IMR-90 (cell line): ENCODE measurements around the gene SDHB. TPM values are rescaled to one million over a fixed set of nuclear protein-coding genes. Genes with fewer than 3 reads are reported as not detected.
A peak's percentile ranks its signal among the peaks of the same experiment; 100 is the strongest.

ENCODE experiments used
- ATAC-seq: fragments of 200-7000 bp; cut with Tn5 transposase; 2 replicates; pipeline ENCODE4 v1.9.1; 2020; ENCODE audit warnings: low read depth, mild to moderate bottlenecking, moderate library complexity
- BruUV-seq: library from RNA; stranded (reverse); fragments of 400-500 nt; replicated peaks from 2 replicates; lab custom pipeline; 2021; lab: Mats Ljungman, UMichigan
- CTCF ChIA-PET: fragments of 300-600 bp; formaldehyde crosslinking; extraction: SDS; loops from one replicate; lab custom pipeline; 2021; ENCODE audit warnings: antibody characterized with exemption; lab: Yijun Ruan, JAX
- POLR2A ChIA-PET: fragments of 300-600 bp; sonication (Branson Sonifier 250); formaldehyde crosslinking; loops from one replicate; lab custom pipeline; 2022; ENCODE audit warnings: antibody characterized with exemption; ENCODE audit not compliant: unreplicated experiment; lab: Charles Lee
- DNase-seq: peaks from one replicate; pipeline ENCODE4 v3.0.0; 2013
- H2AFZ ChIP-seq: replicated peaks from 2 replicates; pipeline ENCODE3; 2013; ENCODE audit warnings: low read length, mild to moderate bottlenecking; ENCODE audit not compliant: poor library complexity
- H2AK5ac ChIP-seq: 2 replicates; pipeline ENCODE4 v1.6.1; 2013; ENCODE audit warnings: low read depth, low read length, inconsistent platforms
- H2AK9ac ChIP-seq: replicated peaks from 2 replicates; pipeline ENCODE3; 2013; ENCODE audit warnings: mild to moderate bottlenecking, low read depth, low read length, moderate library complexity; ENCODE audit not compliant: poor library complexity
- H2BK120ac ChIP-seq: 2 replicates; pipeline ENCODE4 v1.6.1; 2013; ENCODE audit warnings: low read depth, low read length, inconsistent platforms
- H2BK15ac ChIP-seq: 3 replicates; pipeline ENCODE4 v1.6.1; 2013; ENCODE audit warnings: low read depth, low read length, inconsistent platforms
- H2BK20ac ChIP-seq: 2 replicates; pipeline ENCODE4 v1.6.1; 2013; ENCODE audit warnings: low read depth, mild to moderate bottlenecking, inconsistent platforms, low read length, moderate library complexity
- H2BK5ac ChIP-seq: 2 replicates; pipeline ENCODE4 v1.6.1; 2013; ENCODE audit warnings: mild to moderate bottlenecking, low read depth, low read length, inconsistent platforms; ENCODE audit not compliant: poor library complexity, severe bottlenecking
- H3K14ac ChIP-seq: replicated peaks from 2 replicates; pipeline ENCODE4 v1.6.1; 2013; ENCODE audit warnings: low read depth, low read length, inconsistent platforms
- H3K18ac ChIP-seq: 2 replicates; pipeline ENCODE4 v1.6.1; 2013; ENCODE audit warnings: low read depth, low read length, control low read depth
- H3K23ac ChIP-seq: 2 replicates; pipeline ENCODE4 v1.6.1; 2013; ENCODE audit warnings: low read depth, low read length, inconsistent platforms
- H3K27ac ChIP-seq: 2 replicates; pipeline ENCODE4 v1.5.1; 2013; ENCODE audit warnings: mild to moderate bottlenecking, control low read depth, low read length; ENCODE audit not compliant: insufficient read depth
- H3K27me3 ChIP-seq: 2 replicates; pipeline ENCODE4 v1.6.1; 2013; ENCODE audit warnings: low read length; ENCODE audit not compliant: control insufficient read depth, insufficient read depth
- H3K36me3 ChIP-seq: 2 replicates; pipeline ENCODE4 v1.6.1; 2013; ENCODE audit warnings: low read length, mixed read lengths; ENCODE audit not compliant: control insufficient read depth, insufficient read depth
- H3K4ac ChIP-seq: 2 replicates; pipeline ENCODE4 v1.6.1; 2013; ENCODE audit warnings: low read depth, low read length, inconsistent platforms
- H3K4me1 ChIP-seq: 2 replicates; pipeline ENCODE4 v1.6.1; 2013; ENCODE audit warnings: low read length, mixed read lengths; ENCODE audit not compliant: control insufficient read depth, insufficient read depth
- H3K4me2 ChIP-seq: 2 replicates; pipeline ENCODE4 v1.6.1; 2013; ENCODE audit warnings: low read depth, mild to moderate bottlenecking, control low read depth, low read length, moderate library complexity
- H3K4me3 ChIP-seq: 2 replicates; pipeline ENCODE4 v1.5.1; 2013; ENCODE audit warnings: low read depth, mild to moderate bottlenecking, control low read depth, low read length, moderate library complexity; ENCODE audit not compliant: insufficient read depth
- H3K56ac ChIP-seq: 2 replicates; pipeline ENCODE4 v1.6.1; 2013; ENCODE audit warnings: low read length, inconsistent platforms; ENCODE audit not compliant: insufficient read depth; ENCODE audit errors: extremely low read depth
- H3K79me1 ChIP-seq, 2 experiments: 2 replicates each; pipeline ENCODE4 v1.6.1; 2013; ENCODE audit warnings: low read length in 2 of 2, inconsistent platforms in 1 of 2, low read depth in 1 of 2
- H3K9ac ChIP-seq: 2 replicates; pipeline ENCODE4 v1.6.1; 2013; ENCODE audit warnings: low read depth, low read length, control low read depth
- H3K9me1 ChIP-seq: 2 replicates; pipeline ENCODE4 v1.6.1; 2013; ENCODE audit warnings: low read length, inconsistent platforms; ENCODE audit not compliant: insufficient read depth
- H3K9me3 ChIP-seq: 2 replicates; pipeline ENCODE4 v1.6.1; 2013; ENCODE audit warnings: low read length; ENCODE audit not compliant: control insufficient read depth, insufficient read depth
- H4K20me1 ChIP-seq: 2 replicates; pipeline ENCODE4 v1.6.1; 2013; ENCODE audit warnings: low read length, inconsistent platforms; ENCODE audit not compliant: insufficient read depth
- H4K5ac ChIP-seq: 2 replicates; pipeline ENCODE4 v1.6.1; 2013; ENCODE audit warnings: mild to moderate bottlenecking, low read depth, low read length, control low read depth
- H4K8ac ChIP-seq, 2 experiments: 2 replicates each; pipeline ENCODE4 v1.6.1; 2013; ENCODE audit warnings: low read depth in 2 of 2, low read length in 2 of 2, control low read depth in 1 of 2, inconsistent platforms in 1 of 2
- H4K91ac ChIP-seq: 2 replicates; pipeline ENCODE4 v1.6.1; 2013; ENCODE audit warnings: low read depth, low read length, inconsistent platforms; ENCODE audit not compliant: insufficient read depth
- BHLHE40 ChIP-seq: fragments of 150-350 bp; IDR thresholded peaks from 2 replicates; pipeline ENCODE4 v1.6.1; 2016; ENCODE audit warnings: mild to moderate bottlenecking, low read depth, low read length
- RFX5 ChIP-seq: IDR thresholded peaks from 2 replicates; pipeline ENCODE4 v1.8.0; 2012; ENCODE audit warnings: low read depth, mild to moderate bottlenecking, low read length, moderate library complexity
- WGBS, 2 experiments: methylation state at CpG; one replicate each; pipeline versions ENCODE4 v1.1.5 to v1.1.7; 2013; ENCODE audit warnings: missing lambda C conversion rate in 2 of 2; ENCODE audit not compliant: insufficient read length in 1 of 2; ENCODE audit errors: extremely low coverage in 2 of 2; 5-methylcytosine and 5-hydroxymethylcytosine counted together
- dilution Hi-C: fragments of 300-500 bp; cut with HindIII; formaldehyde crosslinking; loops from one replicate; pipeline ENCODE4 v1.14.3; 2018; ENCODE audit warnings: low sequenced_read_pairs; ENCODE audit not compliant: unreplicated experiment
- in situ Hi-C: fragments of 300-500 bp; cut with MboI; formaldehyde crosslinking; loops from 3 replicates; pipeline ENCODE4 v1.14.3; 2019; ENCODE audit warnings: low sequenced_read_pairs, inconsistent platforms, mixed read lengths
- intact Hi-C: fragments of 100-400 bp; cut with micrococcal nuclease; formaldehyde crosslinking; loops from 2 replicates; pipeline ENCODE4 v1.10.0; 2022
- polyA plus RNA-seq, 3 experiments: library from polyadenylated mRNA; depleted of rRNA; stranded (reverse); fragments of >200 nt; gene quantifications; 2 replicates each; pipeline ENCODE4 v1.2.3, GENCODE V29; 2012; ENCODE audit warnings: low replicate concordance in 1 of 3
- total RNA-seq: library from RNA; depleted of rRNA; stranded (reverse); fragments of >200 nt; gene quantifications from 2 replicates; pipeline ENCODE4 v1.2.3, GENCODE V29; 2012

Gene SDHB
- total and polyA plus RNA-seq, 2 of the 4 experiments (the other 2 are of a cell fraction), result 122 to 206 TPM

- Histone ChIP-seq H3K9ac (no peak overlapping the region), H3K23ac (no peak overlapping the region), H3K9me1 (no peaks in the 10 kb centered on the region), H2BK120ac (no peak overlapping the region; the same call in 1 of the 2 replicates), H3K14ac (peak overlapping the region; percentile 23; the same call in 1 of the 2 replicates), H3K27ac (no peak overlapping the region), H2AFZ (peak overlapping the region; percentile 64), H2BK15ac (no peak overlapping the region), H3K79me1 (no peaks in the 10 kb centered on the region; a peak in 1 of 4 replicates), H3K9me3 (no peaks in the 10 kb centered on the region), H3K56ac (no peak overlapping the region), H4K20me1 (peaks cover 3% of the 10 kb centered on the region; the same call in 1 of the 2 replicates), H2BK20ac (no peak overlapping the region; the same call in 1 of the 2 replicates), H4K8ac (peak overlapping the region in 1 of 2 experiments; percentile 17; a peak in 1 of 4 replicates), H2AK5ac (peak overlapping the region; percentile 56; the same call in 1 of the 2 replicates), H3K4ac (peak overlapping the region; percentile 56), H3K4me2 (peak overlapping the region; percentile 9; the same call in 1 of the 2 replicates), H2AK9ac (peak overlapping the region; percentile 8), H2BK5ac (no peak overlapping the region), H3K4me3 (no peak overlapping the region; the same call in 1 of the 2 replicates), H3K18ac (no peak overlapping the region), H3K4me1 (peaks cover 7% of the 10 kb centered on the region; the same call in 1 of the 2 replicates), H3K36me3 (no peaks in the 10 kb centered on the region), H3K27me3 (no peaks in the 10 kb centered on the region), H4K91ac (no peak overlapping the region), H4K5ac (no peak overlapping the region)
- peak; percentile 31; the same call in 1 of the 2 replicates for ATAC-seq
- dilution Hi-C loops (no loop called here), intact Hi-C loops (no loop called here), in situ Hi-C loops (no loop called here)
- DNase-seq, result peak; percentile 86
- WGBS, 2 experiments, result 39% methylated on average over 5 of the region's 20 CpGs; no CpG with 5 or more reads in 1 of the 2 experiments
- peak; percentile 74 for TF ChIP-seq BHLHE40
- TF ChIP-seq RFX5, result no peak
- CTCF ChIA-PET, result interaction anchor here (0.9 kb wide), 1 partner anchor 15 kb away, joined by 3 read pairs; no protein-coding TSS in a partner anchor
- POLR2A ChIA-PET, result no interaction called here
- BruUV-seq, result no TSS peak
Measured at GRCh38 chr1:16978567-16979474, 75.0 kb downstream of the SDHB start.
